ENCODE results near the gene SEC22C. TPM values are rescaled to one million over a fixed set of nuclear protein-coding genes. Genes with fewer than 3 reads are reported as not detected.

The SEC22C gene
- total RNA-seq, 4 donors from 2014 or later = 56.0 to 84.4 (median 72.1) TPM

DNA sequence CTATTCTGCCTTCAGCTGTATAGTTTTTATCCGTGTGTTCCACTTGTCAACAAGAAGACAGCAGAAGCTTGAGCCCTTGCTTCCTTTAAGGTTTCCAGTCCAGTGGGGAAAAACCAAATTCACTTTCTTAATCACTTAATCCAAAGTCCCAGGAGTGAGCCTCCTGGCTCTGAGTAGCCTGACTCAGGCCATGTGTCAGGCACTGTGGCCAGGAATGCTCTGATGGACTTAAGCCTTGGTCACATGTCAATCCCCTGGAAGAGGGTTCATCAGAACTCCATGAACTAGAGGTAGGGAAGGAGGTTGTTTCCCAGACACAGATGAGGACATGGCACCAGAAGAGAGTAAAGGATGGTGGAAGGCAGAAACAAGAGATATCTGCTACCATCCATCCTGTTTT lies 70.6 kb downstream of the SEC22C start:
- 78 to 100% methylated on average over 1 of the region's 1 CpG for WGBS, 2 donors (ENCODE audit: low coverage in 1 of 2)
- Histone ChIP-seq H3K27ac (no peak overlapping the region), H3K27me3 (peaks cover 12% of the 10 kb centered on the region), H3K4me3 (no peak overlapping the region), H3K4me1 (no peaks in the 10 kb centered on the region), H3K9me3 (no peaks in the 10 kb centered on the region), H3K36me3 (no peaks in the 10 kb centered on the region)
- no peak for ATAC-seq
- TF ChIP-seq EP300 (IDR thresholded peaks at IDR 0.05) (no peak), POLR2AphosphoS5 (IDR thresholded peaks at IDR 0.05) (no peak)

DNA sequence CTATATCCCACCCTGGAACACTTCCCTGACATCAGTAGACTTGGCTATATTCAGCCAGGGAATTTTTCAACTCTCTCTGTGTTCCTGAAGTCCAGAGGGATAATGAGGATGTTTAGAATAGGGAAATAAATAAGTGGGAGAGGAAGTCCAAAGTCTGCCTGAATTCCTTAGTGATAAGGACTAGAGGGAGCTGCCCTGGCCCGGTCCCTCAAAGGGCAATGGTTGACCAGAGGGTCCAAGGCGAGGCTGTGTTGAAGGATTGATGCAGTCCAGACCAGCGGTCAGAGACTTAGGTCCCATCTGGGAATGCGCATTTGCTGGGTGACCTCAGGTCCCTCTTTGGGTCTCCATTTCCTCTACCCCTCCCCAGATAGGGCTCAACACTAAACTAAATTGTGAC lies 71.4 kb downstream of the SEC22C start:
- Histone ChIP-seq H3K4me1 (no peaks in the 10 kb centered on the region), H3K36me3 (no peaks in the 10 kb centered on the region), H3K9me3 (no peaks in the 10 kb centered on the region), H3K27me3 (peaks cover 12% of the 10 kb centered on the region), H3K27ac (no peak overlapping the region), H3K4me3 (no peak overlapping the region)
- ATAC-seq = no peak
- TF ChIP-seq, protein P1, sequence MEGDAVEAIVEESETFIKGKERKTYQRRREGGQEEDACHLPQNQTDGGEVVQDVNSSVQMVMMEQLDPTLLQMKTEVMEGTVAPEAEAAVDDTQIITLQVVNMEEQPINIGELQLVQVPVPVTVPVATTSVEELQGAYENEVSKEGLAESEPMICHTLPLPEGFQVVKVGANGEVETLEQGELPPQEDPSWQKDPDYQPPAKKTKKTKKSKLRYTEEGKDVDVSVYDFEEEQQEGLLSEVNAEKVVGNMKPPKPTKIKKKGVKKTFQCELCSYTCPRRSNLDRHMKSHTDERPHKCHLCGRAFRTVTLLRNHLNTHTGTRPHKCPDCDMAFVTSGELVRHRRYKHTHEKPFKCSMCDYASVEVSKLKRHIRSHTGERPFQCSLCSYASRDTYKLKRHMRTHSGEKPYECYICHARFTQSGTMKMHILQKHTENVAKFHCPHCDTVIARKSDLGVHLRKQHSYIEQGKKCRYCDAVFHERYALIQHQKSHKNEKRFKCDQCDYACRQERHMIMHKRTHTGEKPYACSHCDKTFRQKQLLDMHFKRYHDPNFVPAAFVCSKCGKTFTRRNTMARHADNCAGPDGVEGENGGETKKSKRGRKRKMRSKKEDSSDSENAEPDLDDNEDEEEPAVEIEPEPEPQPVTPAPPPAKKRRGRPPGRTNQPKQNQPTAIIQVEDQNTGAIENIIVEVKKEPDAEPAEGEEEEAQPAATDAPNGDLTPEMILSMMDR (IDR thresholded peaks at IDR 0.05) = no peak
- TF ChIP-seq POLR2AphosphoS5 (IDR thresholded peaks at IDR 0.05) = no peak
- TF ChIP-seq POLR2A (IDR thresholded peaks at IDR 0.05) = no peak
- TF ChIP-seq EP300 (IDR thresholded peaks at IDR 0.05) = no peak
- WGBS, 2 donors (ENCODE audit: low coverage in 1 of 2) = 63 to 94% methylated on average over 3 of the region's 4 CpGs

DNA sequence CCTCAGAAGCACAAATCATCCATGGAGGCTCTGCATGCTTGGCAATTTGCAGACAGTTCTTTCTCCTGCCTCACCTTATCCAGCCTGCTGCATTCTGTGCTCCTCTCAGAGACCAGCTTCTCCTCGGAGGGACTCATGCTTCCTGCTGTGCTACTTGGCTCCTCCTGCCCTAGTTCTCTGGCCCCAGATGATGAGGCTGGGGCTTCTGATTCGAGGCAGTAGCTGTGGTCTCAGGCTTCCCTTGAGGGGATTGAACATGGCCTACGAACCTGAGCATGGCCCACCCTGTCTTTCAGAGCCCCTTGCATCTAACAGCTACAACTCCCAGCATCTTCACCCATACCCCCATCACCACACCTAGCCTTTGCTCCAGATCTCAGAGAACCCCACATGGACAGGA lies 72.7 kb downstream of the SEC22C start:
- Histone ChIP-seq H3K27ac (no peak overlapping the region), H3K36me3 (no peaks in the 10 kb centered on the region), H3K27me3 (peaks cover 12% of the 10 kb centered on the region), H3K9me3 (no peaks in the 10 kb centered on the region), H3K4me3 (no peak overlapping the region), H3K4me1 (no peaks in the 10 kb centered on the region)
- ATAC-seq = no peak
- TF ChIP-seq POLR2AphosphoS5 (IDR thresholded peaks at IDR 0.05) (no peak), EP300 (IDR thresholded peaks at IDR 0.05) (no peak), POLR2A (IDR thresholded peaks at IDR 0.05) (no peak)
- TF ChIP-seq, protein P1 (IDR thresholded peaks at IDR 0.05) = no peak
- WGBS, 2 donors (ENCODE audit: low coverage in 1 of 2) = 30 to 43% methylated on average over 1 to 2 of the region's 3 CpGs

DNA sequence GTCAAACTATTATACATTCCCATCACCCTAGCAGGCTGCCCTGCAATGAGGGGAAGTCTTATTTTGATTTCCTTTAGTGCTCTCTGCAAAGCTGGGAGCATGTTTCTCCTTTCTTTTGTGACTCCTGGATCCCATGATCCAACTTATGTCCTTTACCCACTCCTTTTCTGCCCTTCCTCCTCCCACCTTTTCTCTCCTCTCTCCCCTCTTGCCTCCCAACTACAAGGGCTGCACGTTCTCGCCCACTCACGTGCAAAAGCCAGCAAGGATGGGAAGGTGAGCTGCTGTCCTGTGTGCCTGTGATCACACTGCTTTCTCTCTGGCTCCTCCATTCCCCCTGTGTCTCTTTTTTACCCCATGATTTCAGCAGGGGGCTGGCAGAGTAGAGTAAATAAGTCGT lies 73.2 kb downstream of the SEC22C start:
- no peak for TF ChIP-seq POLR2A (IDR thresholded peaks at IDR 0.05)
- TF ChIP-seq, protein P1 (IDR thresholded peaks at IDR 0.05) = no peak
- no peak for TF ChIP-seq EP300 (IDR thresholded peaks at IDR 0.05)
- no peak for TF ChIP-seq POLR2AphosphoS5 (IDR thresholded peaks at IDR 0.05)

DNA sequence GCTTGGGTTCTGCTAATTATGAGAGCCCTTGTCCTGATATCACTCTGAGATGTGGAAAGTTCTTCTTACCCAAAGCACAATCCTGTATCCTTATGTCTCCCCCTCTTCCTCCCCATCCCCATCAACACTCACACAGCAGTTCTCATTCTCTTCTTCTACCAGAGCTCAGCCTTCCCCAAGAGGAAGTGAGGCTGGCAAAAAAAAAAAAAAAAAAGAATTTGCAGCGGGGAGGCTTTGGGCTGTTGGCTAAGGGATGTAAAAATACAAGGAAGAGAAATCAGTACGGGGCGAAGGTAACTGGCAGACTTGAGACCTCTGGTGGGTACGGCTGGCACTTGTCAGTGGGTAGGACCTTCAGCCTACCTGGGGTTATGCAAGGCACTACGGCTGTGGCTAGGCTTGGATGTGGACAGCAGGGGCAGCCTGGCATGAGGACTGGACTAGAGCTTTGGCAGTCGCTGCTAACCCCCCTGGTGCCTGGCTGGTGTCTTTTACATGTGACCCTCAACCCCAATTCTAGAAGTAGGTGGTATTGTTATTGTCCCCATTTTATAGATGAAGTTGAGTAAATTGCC lies 73.9 kb downstream of the SEC22C start:
- Histone ChIP-seq H3K4me3 (no peak overlapping the region), H3K27ac (no peak overlapping the region), H3K4me1 (peaks cover 0 to 2% (median 0%) of the 10 kb centered on the region in 3 donors), H3K9me3 (no peaks in the 10 kb centered on the region), H3K36me3 (no peaks in the 10 kb centered on the region), H3K27me3 (peaks cover 17% of the 10 kb centered on the region)
- TF ChIP-seq POLR2AphosphoS5 (IDR thresholded peaks at IDR 0.05) (no peak), EP300 (IDR thresholded peaks at IDR 0.05) (no peak), POLR2A (IDR thresholded peaks at IDR 0.05) (no peak)
- TF ChIP-seq, protein P1 (IDR thresholded peaks at IDR 0.05) = no peak
- ATAC-seq = no peak
- 62 to 67% methylated on average over 2 to 5 of the region's 6 CpGs for WGBS, 2 donors (ENCODE audit: low coverage in 1 of 2)

More for the DNA sequence above, 73.2 kb downstream of the SEC22C start:
- WGBS, 2 donors (ENCODE audit: low coverage in 1 of 2) = 0 to 80% methylated on average over 1 of the region's 4 CpGs
- Histone ChIP-seq H3K27me3 (peaks cover 12% of the 10 kb centered on the region), H3K4me3 (no peak overlapping the region), H3K4me1 (no peaks in the 10 kb centered on the region), H3K9me3 (no peaks in the 10 kb centered on the region), H3K27ac (no peak overlapping the region), H3K36me3 (no peaks in the 10 kb centered on the region)
- ATAC-seq = no peak
